K562 (cell line): ENCODE data around the gene L3HYPDH. TPM values are rescaled to one million over a fixed set of nuclear protein-coding genes. Genes with fewer than 3 reads are reported as not detected.

ENCODE experiments used
- ATAC-seq: fragments of 200-7000 bp; cut with Tn5 transposase; 3 replicates; pipeline ENCODE4 v1.9.1; 2020; ENCODE audit warnings: moderate library complexity
- BruUV-seq: library from RNA; stranded (reverse); fragments of 400-500 nt; replicated peaks from 2 replicates; lab custom pipeline; 2021; lab: Mats Ljungman, UMichigan
- CTCF ChIA-PET: fragments of 300-600 bp; formaldehyde crosslinking; extraction: SDS; loops from one replicate; lab custom pipeline; 2021; ENCODE audit warnings: low intra/inter-chr PET ratio; lab: Yijun Ruan, JAX
- POLR2A ChIA-PET: fragments of 300-600, 350-650 bp; sonication (Branson Sonifier 250); formaldehyde crosslinking; extraction: SDS; loops from one replicate; lab custom pipeline; 2021; ENCODE audit warnings: antibody characterized with exemption, inconsistent platforms; lab: Yijun Ruan, JAX
- DNase-seq, 4 experiments: peaks; one replicate each; pipeline versions ENCODE4 v3.0.0 to v3.0.0-alpha.2; 2011 to 2018; ENCODE audit warnings: low spot score in 3 of 4, mixed read lengths in 3 of 4; ENCODE audit errors: extremely low read depth in 1 of 4
- FAIRE-seq: peaks from 2 replicates; lab custom pipeline; 2011; peaks lifted over from hg19 to GRCh38; lab: Jason Lieb, UNC
- H2AFZ ChIP-seq: 2 replicates; pipeline ENCODE4 v1.6.0; 2011; ENCODE audit warnings: low read depth, low read length, control low read depth, inconsistent platforms
- H3K27ac ChIP-seq: fragments of 200-600 bp; 3 replicates; pipeline ENCODE4 v1.8.0; 2011; ENCODE audit warnings: low read depth, mild to moderate bottlenecking, control low read depth, inconsistent platforms, low read length, moderate library complexity, mixed read lengths; ENCODE audit errors: extremely low read depth
- H3K27me3 ChIP-seq, 2 experiments: fragments of 300-600 bp in 1 of 2; 2 replicates in 1 of 2; 3 replicates in 1 of 2; pipeline versions ENCODE4 v1.6.0 to v1.8.0; 2011; ENCODE audit warnings: inconsistent platforms in 2 of 2, low read length in 2 of 2, mild to moderate bottlenecking in 1 of 2, mixed read lengths in 1 of 2, moderate library complexity in 1 of 2; ENCODE audit not compliant: control insufficient read depth in 2 of 2, insufficient read depth in 2 of 2
- H3K36me3 ChIP-seq: fragments of 300-600 bp; 3 replicates; pipeline ENCODE4 v1.8.0; 2011; ENCODE audit warnings: mild to moderate bottlenecking, low read length, inconsistent platforms; ENCODE audit not compliant: control insufficient read depth, insufficient read depth
- H3K4me1 ChIP-seq, 2 experiments: fragments of 200-600 bp in 1 of 2; replicated peaks in 1 of 2; 2 replicates in 1 of 2; 3 replicates in 1 of 2; pipeline versions ENCODE4 v1.5.1 to v1.8.0; 2011; ENCODE audit warnings: inconsistent platforms in 2 of 2, low read length in 2 of 2, mild to moderate bottlenecking in 1 of 2, mixed read lengths in 1 of 2, moderate library complexity in 1 of 2; ENCODE audit not compliant: control insufficient read depth in 2 of 2, insufficient read depth in 2 of 2
- H3K4me2 ChIP-seq: 2 replicates; pipeline ENCODE4 v1.6.1; 2011; ENCODE audit warnings: low read length, control low read depth, inconsistent platforms, mixed read lengths; ENCODE audit not compliant: insufficient read depth
- H3K4me3 ChIP-seq: fragments of 200-600 bp; sonication (generic), shearing (Covaris generic); 2 replicates; pipeline ENCODE4 v1.5.1; 2016; ENCODE audit warnings: control low read depth, inconsistent platforms
- H3K79me2 ChIP-seq: fragments of 200-600 bp; 3 replicates; pipeline ENCODE4 v1.8.0; 2011; ENCODE audit warnings: low read length, inconsistent platforms; ENCODE audit not compliant: control insufficient read depth, insufficient read depth
- H3K9ac ChIP-seq, 2 experiments: 2 replicates each; pipeline versions ENCODE4 v1.6.0 to v1.6.1; 2011; ENCODE audit warnings: low read depth in 2 of 2, low read length in 2 of 2, control low read depth in 1 of 2, inconsistent platforms in 1 of 2, mild to moderate bottlenecking in 1 of 2, mixed read lengths in 1 of 2; ENCODE audit not compliant: insufficient read depth in 1 of 2
- H3K9me1 ChIP-seq: one replicate; pipeline ENCODE4 v1.6.0; 2011; ENCODE audit warnings: inconsistent platforms, mild to moderate bottlenecking, low read length, moderate library complexity; ENCODE audit not compliant: control insufficient read depth, insufficient read depth
- H3K9me3 ChIP-seq: replicated peaks from 2 replicates; pipeline ENCODE4 v1.5.1; 2011; ENCODE audit warnings: low read depth, low read length, inconsistent platforms; ENCODE audit not compliant: control insufficient read depth, insufficient read depth
- H4K20me1 ChIP-seq: replicated peaks from 2 replicates; pipeline ENCODE4 v1.6.1; 2011; ENCODE audit warnings: low read length, inconsistent platforms, mixed read lengths; ENCODE audit not compliant: control insufficient read depth, insufficient read depth
- CBX1 ChIP-seq: sonication (generic); IDR thresholded peaks from 2 replicates; pipeline ENCODE4 v1.6.1; 2016; ENCODE audit warnings: antibody characterized with exemption, low read depth, mild to moderate bottlenecking
- CEBPG ChIP-seq, 3 experiments: fragments of 200-800 bp in 1 of 3; sonication (Bioruptor generic) in 1 of 3; sonication (generic) in 1 of 3; formaldehyde crosslinking in 1 of 3; IDR thresholded peaks in 2 of 3; conservative IDR thresholded peaks in 1 of 3; 2 replicates each; pipeline versions ENCODE4 v1.6.1 to v1.8.0; 2016 to 2022; ENCODE audit warnings: missing compliant biosample characterization in 2 of 3, missing genetic modification characterization in 2 of 3, mild to moderate bottlenecking in 1 of 3, missing genetic modification reagents in 1 of 3
- CREBBP ChIP-seq: IDR thresholded peaks from one replicate; pipeline ENCODE4 v1.6.1; 2012; ENCODE audit warnings: low read depth, mild to moderate bottlenecking, control low read depth, inconsistent platforms, low read length
- GATAD2A ChIP-seq: fragments of 450-650 bp; IDR thresholded peaks from 2 replicates; pipeline ENCODE4 v1.6.1; 2017
- JUN ChIP-seq, 2 experiments: sonication (generic) in 1 of 2; formaldehyde crosslinking in 1 of 2; IDR thresholded peaks; 2 replicates each; pipeline versions ENCODE4 v1.6.1 to v1.8.0; 2012 to 2022; ENCODE audit warnings: borderline replicate concordance in 2 of 2, mild to moderate bottlenecking in 2 of 2, improper control_type of control experiment in 1 of 2, low read depth in 1 of 2, low read length in 1 of 2, missing genetic modification reagents in 1 of 2
- KLF13 ChIP-seq: fragments of 450-650 bp; IDR thresholded peaks from 2 replicates; pipeline ENCODE4 v1.6.1; 2016; ENCODE audit warnings: missing genetic modification characterization, low read depth, mild to moderate bottlenecking, missing compliant biosample characterization, moderate library complexity, borderline replicate concordance
- MTA3 ChIP-seq: fragments of 450-650 bp; formaldehyde crosslinking; IDR thresholded peaks from 2 replicates; pipeline ENCODE4 v1.6.1; 2017; ENCODE audit warnings: mild to moderate bottlenecking, borderline replicate concordance
- NFRKB ChIP-seq: fragments of 450-650 bp; IDR thresholded peaks from 2 replicates; pipeline ENCODE4 v1.6.1; 2016; ENCODE audit warnings: low read depth
- SREBF1 ChIP-seq: fragments of 150-350 bp; IDR thresholded peaks from 2 replicates; pipeline ENCODE4 v1.6.1; 2014; ENCODE audit warnings: antibody characterized with exemption, low read depth, low read length, borderline replicate concordance
- TEAD1 ChIP-seq, 2 experiments: fragments of 450-650 bp in 1 of 2; sonication (generic) in 1 of 2; formaldehyde crosslinking; IDR thresholded peaks; 2 replicates each; pipeline versions ENCODE4 v1.4.0 to v1.8.0; 2020 to 2022; ENCODE audit warnings: mild to moderate bottlenecking in 2 of 2, missing genetic modification reagents in 1 of 2
- XRCC3 ChIP-seq: fragments of 450-650 bp; IDR thresholded peaks from 2 replicates; pipeline ENCODE4 v1.6.1; 2017; ENCODE audit warnings: mild to moderate bottlenecking, moderate library complexity
- ZKSCAN1 ChIP-seq: fragments of 150-350 bp; IDR thresholded peaks from 2 replicates; pipeline ENCODE4 v1.6.1; 2016; ENCODE audit warnings: low read depth, low read length
- ZNF583 ChIP-seq: fragments of 250-450 bp; sonication (Bioruptor Pico); IDR thresholded peaks from 2 replicates; pipeline ENCODE4 v1.4.0; 2020
- ZNF668 ChIP-seq: fragments of 250-450 bp; sonication (Bioruptor Pico); IDR thresholded peaks from 2 replicates; pipeline ENCODE4 v1.8.0; 2022; ENCODE audit warnings: mild to moderate bottlenecking, inconsistent platforms
- WGBS: fragments of 100-300 bp; shearing (Covaris generic); methylation state at CpG from one replicate; pipeline ENCODE4 v1.1.6; 2016; ENCODE audit warnings: low coverage, mixed read lengths; ENCODE audit not compliant: insufficient coverage; ENCODE audit errors: missing lambda C conversion rate; 5-methylcytosine and 5-hydroxymethylcytosine counted together
- in situ Hi-C: fragments of 300-500 bp; cut with MboI; formaldehyde crosslinking; loops from 4 replicates; pipeline ENCODE4 v1.15.0; 2018; ENCODE audit warnings: inconsistent platforms, mixed read lengths
- intact Hi-C: fragments of 100-400 bp; cut with micrococcal nuclease; formaldehyde crosslinking; loops from 2 replicates; pipeline ENCODE4 v1.14.2; 2022
- polyA plus RNA-seq, 8 experiments: library from polyadenylated mRNA; depleted of rRNA in 4 of 8; stranded (reverse) in 5 of 8; unstranded in 3 of 8; fragments of >200 nt; fragmentation: Nextera tagmentation in 2 of 8; fragmentation: Illumina TruSeq in 1 of 8; extraction: Ambion mirVana in 2 of 8; extraction: Trizol in 1 of 8; gene quantifications; 2 replicates each; pipeline versions ENCODE4 v1.2.1 to v1.2.3, GENCODE V29; 2011 to 2014; ENCODE audit warnings: inconsistent platforms in 1 of 8, missing spikeins in 1 of 8
- total RNA-seq, 7 experiments: library from RNA; depleted of rRNA in 6 of 7; stranded (reverse); fragments of >200 nt in 6 of 7; fragmentation: Illumina TruSeq in 2 of 7; extraction: Trizol in 2 of 7; gene quantifications; 2 replicates each; pipeline versions ENCODE4 v1.2.1 to v1.2.3, GENCODE V29; 2011 to 2021; ENCODE audit warnings: low replicate concordance in 1 of 7
- TF ChIP-seq, protein P1 (sequence below): fragments of 450-650 bp; IDR thresholded peaks from 2 replicates; pipeline ENCODE4 v1.6.1; 2014; ENCODE audit warnings: low read depth, mild to moderate bottlenecking, moderate library complexity, borderline replicate concordance

L3HYPDH gene
- total and polyA plus RNA-seq, 9 of the 15 experiments (the other 6 are each of a cell fraction or from before 2014, with no cell fraction given): 12.8 to 36.5 (median 19.3) TPM

DNA sequence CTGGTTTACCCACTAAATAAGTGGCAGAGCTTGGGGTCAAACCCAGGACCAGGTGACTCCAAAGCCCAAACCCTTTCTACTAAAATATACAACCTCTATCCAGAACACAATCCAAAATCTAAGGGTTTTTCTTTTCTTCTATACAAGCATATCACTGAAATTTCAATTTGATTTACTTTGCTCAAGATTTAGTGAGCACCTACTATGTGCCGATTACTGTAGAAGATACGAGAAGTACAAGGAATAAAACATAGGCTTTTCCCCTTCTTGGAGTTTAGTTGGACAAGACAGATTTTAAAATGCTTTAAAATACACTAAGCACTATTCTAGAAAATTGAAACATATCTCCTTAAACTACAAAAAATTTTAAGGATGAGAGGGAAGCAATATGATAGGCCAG is 2.8 kb downstream of the L3HYPDH start:
- 100% methylated on average over 1 of the region's 2 CpGs for WGBS
- H3K9me3 ChIP-seq: no peaks in the 10 kb centered on the region
- intact Hi-C loops (no loop called here), in situ Hi-C loops (no loop called here)
- TF ChIP-seq GATAD2A (no peak), ZKSCAN1 (peak; percentile 78; the same call in 1 of the 2 replicates)
- no peak overlapping the region for H3K4me2 ChIP-seq
- no peak for ATAC-seq
- no peak overlapping the region for H2AFZ ChIP-seq
- peaks cover 64% of the 10 kb centered on the region for H3K79me2 ChIP-seq
- no peak overlapping the region for H3K9ac ChIP-seq
- CTCF ChIA-PET: no interaction called here
- FAIRE-seq: no peak
- H3K27me3 ChIP-seq: no peaks in the 10 kb centered on the region
- H3K4me3 ChIP-seq: no peak overlapping the region
- H4K20me1 ChIP-seq: no peaks in the 10 kb centered on the region; the same call in none of the 2 replicates
- H3K27ac ChIP-seq: no peak overlapping the region
- DNase-seq: no peak
- H3K36me3 ChIP-seq: peaks cover 34% of the 10 kb centered on the region
- H3K9me1 ChIP-seq: no peaks in the 10 kb centered on the region
- no TSS peak for BruUV-seq
- POLR2A ChIA-PET: no interaction called here
- H3K4me1 ChIP-seq: peaks cover 14 to 24% of the 10 kb centered on the region in 2 experiments; a peak in 4 of 5 replicates

- Histone ChIP-seq H3K9me3 (no peaks in the 10 kb centered on the region), H4K20me1 (no peaks in the 10 kb centered on the region; the same call in none of the 2 replicates), H3K36me3 (peaks cover 47% of the 10 kb centered on the region), H3K4me1 (peaks cover 11 to 20% of the 10 kb centered on the region in 2 experiments; a peak in 4 of 5 replicates), H3K4me2 (no peak overlapping the region; the same call in 1 of the 2 replicates), H3K27ac (no peak overlapping the region), H3K9me1 (no peaks in the 10 kb centered on the region), H3K79me2 (peaks cover 52% of the 10 kb centered on the region), H3K27me3 (no peaks in the 10 kb centered on the region), H3K9ac (no peak overlapping the region), H3K4me3 (no peak overlapping the region), H2AFZ (no peak overlapping the region)
- in situ Hi-C loops (no loop called here), intact Hi-C loops (no loop called here)
- ChIA-PET POLR2A (no interaction called here), CTCF (no interaction called here)
- BruUV-seq: no TSS peak
- DNase-seq (no peak), FAIRE-seq (no peak), ATAC-seq (no peak)
- WGBS: 50% methylated on average over 1 of the region's 1 CpG
- no peak for TF ChIP-seq ZNF668 (CRISPR knock-in tag)
- no peak for TF ChIP-seq CBX1
- TF ChIP-seq TEAD1 (CRISPR knock-in tag; IDR thresholded peaks at IDR 0.05): no peak
- TF ChIP-seq SREBF1: no peak
- TF ChIP-seq KLF13 (tag): no peak
- no peak for TF ChIP-seq JUN (IDR thresholded peaks at IDR 0.05; ENCODE audit: borderline replicate concordance, low read depth, low read length)
- no peak for TF ChIP-seq JUN (CRISPR knock-in tag; IDR thresholded peaks at IDR 0.05; ENCODE audit: borderline replicate concordance)
- TF ChIP-seq CREBBP: no peak
- TF ChIP-seq ZNF583: no peak
- TF ChIP-seq, protein P1, sequence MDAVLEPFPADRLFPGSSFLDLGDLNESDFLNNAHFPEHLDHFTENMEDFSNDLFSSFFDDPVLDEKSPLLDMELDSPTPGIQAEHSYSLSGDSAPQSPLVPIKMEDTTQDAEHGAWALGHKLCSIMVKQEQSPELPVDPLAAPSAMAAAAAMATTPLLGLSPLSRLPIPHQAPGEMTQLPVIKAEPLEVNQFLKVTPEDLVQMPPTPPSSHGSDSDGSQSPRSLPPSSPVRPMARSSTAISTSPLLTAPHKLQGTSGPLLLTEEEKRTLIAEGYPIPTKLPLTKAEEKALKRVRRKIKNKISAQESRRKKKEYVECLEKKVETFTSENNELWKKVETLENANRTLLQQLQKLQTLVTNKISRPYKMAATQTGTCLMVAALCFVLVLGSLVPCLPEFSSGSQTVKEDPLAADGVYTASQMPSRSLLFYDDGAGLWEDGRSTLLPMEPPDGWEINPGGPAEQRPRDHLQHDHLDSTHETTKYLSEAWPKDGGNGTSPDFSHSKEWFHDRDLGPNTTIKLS: no peak
- TF ChIP-seq CEBPG (CRISPR knock-in tag; IDR thresholded peaks at IDR 0.05): no peak
- no peak for TF ChIP-seq CEBPG (tag; conservative IDR thresholded peaks at IDR 0.05 in 1 of 2, IDR thresholded peaks at IDR 0.05 in 1 of 2)
- TF ChIP-seq XRCC3: no peak
- TF ChIP-seq NFRKB: no peak
- TF ChIP-seq MTA3: no peak
Observed at GRCh38 chr14:59480166-59480565, 4.0 kb downstream of the L3HYPDH start.
